Activated CD8-positive, alpha-beta memory T cell treated with anti-CD3 and anti-CD28 coated beads, Interleukin-2, amount 50 U/mL, for 4 hours (primary cell): Measurements from ENCODE around the gene TMEM179B.
"Not testable (repeated sequence)": the region's sequence is repeated elsewhere in the genome, so short reads cannot be mapped to it uniquely, and the experiment has no call there.

ENCODE experiments used
- DNase-seq: peaks from one replicate; pipeline ENCODE4 v3.0.0-alpha.2; 2020

Gene TMEM179B, protein sequence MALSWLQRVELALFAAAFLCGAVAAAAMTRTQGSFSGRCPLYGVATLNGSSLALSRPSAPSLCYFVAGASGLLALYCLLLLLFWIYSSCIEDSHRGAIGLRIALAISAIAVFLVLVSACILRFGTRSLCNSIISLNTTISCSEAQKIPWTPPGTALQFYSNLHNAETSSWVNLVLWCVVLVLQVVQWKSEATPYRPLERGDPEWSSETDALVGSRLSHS

DNA sequence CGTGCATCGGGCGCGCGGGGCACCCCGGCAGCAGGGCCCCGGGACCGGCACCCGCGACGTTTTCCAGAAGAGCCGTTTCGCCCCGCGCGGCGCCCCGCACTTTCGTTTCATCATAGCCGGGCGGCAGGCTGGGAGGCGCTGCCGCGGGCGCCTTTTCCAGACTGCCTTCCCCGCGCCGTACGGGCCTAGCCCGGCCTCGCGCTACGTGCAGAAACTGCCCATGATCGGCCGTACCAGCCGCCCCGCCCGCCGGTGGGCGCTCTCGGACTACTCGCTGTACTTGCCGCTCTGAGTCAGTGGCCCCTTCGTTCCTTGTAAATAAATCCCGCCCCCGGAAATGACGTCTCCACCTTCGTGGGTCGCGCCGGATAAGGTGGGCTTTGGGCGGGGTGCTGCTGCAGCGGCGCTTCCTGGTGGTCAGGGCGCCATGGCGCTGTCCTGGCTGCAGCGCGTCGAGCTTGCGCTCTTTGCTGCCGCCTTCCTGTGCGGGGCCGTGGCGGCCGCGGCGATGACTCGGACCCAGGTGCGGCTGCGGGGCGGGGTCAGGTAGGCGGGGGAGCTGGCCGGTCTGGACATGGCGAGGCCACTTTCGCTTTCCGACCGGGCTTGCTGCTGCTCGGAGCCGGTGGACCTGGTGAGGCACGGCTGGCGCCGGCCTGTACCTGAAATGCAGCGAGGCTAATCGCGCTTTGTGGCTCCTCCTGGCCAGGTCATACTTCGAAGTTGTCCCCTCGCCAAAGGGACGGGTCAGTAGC, at the start of gene TMEM179B:
Gene TMEM179B, plus strand, starts transcription at position 398 of the 755 bp plus-strand sequence. Its CDS starts 30 bp downstream, at position 428.
- peak; percentile 99 for DNase-seq

DNA sequence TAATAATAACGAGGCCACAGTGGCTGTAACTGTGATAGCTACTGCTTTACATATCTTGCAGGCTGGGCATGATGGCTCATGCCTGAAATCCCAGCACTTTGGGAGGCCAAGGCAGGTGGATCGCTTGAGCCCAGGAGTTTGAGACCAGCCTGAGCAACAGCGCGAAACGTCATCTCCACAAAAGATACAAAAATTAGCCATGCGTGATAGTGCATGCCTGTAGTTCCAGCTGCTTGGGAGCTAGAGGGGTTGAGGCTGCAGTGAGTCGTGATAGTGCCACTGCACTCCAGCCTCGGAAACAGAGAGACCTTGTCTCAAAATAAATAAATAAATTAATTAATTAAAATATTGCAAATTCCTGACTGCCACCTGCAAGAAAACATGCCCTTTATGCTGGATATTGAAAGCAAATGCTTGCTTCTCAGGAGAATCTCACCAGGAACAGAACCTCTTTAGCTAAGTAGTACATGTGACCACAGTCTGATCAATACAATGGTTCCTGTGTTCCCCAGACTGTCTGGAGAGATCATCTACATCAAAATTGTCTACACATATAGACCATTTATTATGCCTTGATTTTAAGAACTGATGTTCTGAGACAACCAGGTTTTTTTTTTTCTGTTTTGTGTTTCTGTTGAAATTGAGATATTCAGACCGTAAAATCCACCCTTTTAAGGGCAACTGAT, 39.6 kb upstream of the TMEM179B start:
- DNase-seq, result no peak

DNA sequence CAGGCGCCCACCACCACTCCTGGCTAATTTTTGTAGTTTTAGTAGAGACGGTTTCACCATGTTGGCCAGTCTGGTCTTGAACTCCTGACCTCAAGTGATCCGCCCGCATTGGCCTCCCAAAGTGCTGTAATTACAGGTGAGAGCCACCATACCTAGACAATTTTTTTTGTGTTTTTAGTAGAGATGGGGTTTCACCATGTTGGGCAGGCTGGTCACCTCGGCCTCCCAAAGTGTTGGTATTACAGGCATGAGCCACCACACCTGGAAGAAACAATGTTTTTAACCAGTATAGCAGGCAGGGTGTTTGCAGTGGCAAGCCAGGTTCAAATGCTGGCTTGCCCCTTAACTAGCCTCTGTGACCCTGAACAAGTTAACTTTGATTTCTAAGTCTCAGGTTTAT, 37.3 kb upstream of the TMEM179B start:
- not testable (repeated sequence) for DNase-seq

DNA sequence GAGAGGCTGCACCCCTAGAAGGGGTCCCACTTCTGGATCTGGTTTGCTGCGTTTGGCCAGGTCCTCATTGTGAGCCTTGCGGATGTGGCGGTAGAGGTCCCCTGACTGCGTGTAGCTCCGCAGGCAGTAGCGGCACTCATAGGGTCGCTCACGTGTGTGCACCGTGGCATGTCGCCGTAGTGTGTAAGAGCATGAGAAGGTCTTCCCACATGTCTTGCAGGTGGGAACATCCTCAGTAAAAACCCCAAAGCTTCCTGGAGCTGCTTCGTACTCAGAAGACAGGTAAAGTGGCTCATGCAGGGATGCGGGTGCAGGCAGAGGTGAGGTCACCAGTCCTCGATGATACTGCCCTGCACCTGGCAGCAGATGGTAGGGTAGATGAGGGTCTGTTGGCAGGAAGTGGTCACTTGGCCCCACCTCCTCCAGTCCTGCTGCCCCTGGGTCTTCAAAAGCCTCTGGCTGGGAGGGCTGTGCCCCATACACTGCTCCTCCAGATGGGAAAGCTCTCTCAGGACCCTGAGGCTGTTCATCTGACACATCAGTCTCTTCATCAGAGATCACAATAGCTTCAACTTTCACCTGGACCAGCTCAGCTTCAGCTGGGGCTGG, 34.9 kb upstream of the TMEM179B start:
- DNase-seq, result no peak

DNA sequence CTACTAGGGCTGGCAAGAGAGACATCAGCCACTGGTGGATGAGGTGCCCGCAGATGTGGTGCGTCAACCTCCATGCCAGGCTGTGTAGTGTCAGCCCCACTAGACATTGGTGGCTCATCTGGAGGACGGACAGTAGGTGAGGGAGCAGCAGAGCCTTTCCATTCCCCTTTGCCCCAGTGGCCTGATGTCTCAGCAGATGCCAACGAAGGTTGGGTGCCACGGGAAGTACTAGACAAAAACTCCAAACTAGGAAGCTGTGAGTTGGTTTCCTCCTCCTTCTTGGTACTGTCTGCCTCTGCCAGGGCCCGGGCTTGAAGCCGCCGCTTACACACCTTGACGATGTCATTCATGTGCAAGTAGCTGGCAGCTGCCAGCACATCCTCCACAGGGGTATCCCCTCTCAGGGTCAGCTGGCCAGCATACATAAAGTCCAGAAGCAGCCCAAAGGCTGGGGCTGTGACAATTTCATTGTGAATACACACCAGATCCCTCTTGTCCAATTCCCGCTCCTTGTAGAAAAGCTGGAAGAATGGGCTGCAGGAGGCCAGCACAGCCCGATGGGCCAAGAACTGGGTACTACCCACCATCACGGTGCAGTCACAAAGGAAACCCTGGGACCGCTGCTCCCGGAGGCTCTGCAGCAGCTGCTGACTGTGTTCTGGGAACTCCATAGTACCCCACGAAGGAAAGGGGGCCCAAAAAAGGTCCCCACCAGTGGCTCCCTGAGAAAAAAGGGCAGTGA, 34.0 kb upstream of the TMEM179B start:
- DNase-seq, result no peak

DNA sequence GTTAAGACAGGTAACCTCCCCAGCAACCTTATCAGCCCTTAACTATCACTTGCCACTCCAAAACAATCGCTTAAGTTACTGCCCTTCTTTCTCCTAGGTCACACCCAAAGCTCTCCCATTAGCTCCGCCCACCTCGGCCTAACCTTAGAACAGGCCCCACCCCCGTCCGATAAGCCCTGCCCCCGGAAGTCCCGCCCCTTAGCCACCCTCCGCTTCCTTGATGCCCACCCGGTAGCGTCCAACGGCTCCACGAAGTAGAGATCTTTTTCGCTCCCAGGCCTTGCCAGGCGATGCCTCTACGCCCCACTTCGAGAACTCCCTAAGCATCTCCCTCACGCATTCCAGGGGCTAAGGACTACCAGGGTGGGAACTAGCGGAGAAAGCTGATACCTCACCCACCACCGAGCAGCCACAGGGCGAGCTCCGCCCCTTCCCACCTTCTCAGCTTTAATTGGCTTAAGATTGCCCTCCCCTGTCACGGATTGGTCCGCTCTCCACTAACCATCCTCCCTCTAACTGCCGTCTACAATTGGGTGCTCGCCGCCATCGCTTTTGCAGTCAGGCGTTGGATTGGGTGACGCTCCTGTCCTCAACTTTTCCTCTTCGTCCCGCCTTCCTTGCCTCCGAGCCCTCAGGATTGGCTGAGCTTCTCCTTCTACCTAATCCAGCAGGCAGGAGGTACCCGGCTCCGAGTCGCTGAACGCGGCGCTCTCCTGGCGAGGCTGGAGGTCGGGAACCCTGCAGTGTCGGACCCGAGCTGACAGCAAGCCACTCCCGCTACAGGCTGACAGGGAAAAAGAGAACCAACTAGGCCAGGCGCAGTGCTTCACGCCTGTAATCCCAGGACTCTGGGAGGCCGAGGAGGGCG, 33.2 kb upstream of the TMEM179B start, which contains the start of gene ZBTB3:
Gene ZBTB3, minus strand, starts transcription at position 425 of the 868 bp plus-strand sequence. CDS start 496 bp downstream, outside the sequence.
- peak; percentile 93 for DNase-seq

DNA sequence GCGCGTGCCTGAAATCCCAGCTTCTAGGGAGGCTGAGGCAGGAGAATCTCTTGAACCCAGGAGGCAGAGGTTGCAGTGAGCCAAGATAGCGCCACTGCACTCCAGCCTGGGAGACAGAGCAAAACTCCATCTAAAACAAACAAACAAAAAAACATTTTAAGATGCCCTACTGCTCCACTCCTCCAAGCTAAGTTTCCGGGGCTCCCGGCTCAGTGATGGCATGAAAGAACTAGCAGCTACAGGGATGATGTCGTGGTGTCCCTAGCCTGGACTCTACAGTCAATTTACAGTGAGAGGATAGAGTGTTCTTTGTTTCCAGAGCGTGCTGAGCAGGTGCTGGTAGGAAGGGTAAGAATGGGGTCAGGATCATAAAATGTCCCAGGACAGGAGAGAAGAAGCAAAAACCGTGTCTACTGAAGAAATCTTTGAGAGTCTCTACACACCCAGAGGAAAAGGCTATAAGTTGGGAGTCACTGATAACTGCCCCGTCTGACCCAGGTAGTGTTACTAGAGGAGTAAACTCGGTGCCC, 32.1 kb upstream of the TMEM179B start:
- no peak for DNase-seq

DNA sequence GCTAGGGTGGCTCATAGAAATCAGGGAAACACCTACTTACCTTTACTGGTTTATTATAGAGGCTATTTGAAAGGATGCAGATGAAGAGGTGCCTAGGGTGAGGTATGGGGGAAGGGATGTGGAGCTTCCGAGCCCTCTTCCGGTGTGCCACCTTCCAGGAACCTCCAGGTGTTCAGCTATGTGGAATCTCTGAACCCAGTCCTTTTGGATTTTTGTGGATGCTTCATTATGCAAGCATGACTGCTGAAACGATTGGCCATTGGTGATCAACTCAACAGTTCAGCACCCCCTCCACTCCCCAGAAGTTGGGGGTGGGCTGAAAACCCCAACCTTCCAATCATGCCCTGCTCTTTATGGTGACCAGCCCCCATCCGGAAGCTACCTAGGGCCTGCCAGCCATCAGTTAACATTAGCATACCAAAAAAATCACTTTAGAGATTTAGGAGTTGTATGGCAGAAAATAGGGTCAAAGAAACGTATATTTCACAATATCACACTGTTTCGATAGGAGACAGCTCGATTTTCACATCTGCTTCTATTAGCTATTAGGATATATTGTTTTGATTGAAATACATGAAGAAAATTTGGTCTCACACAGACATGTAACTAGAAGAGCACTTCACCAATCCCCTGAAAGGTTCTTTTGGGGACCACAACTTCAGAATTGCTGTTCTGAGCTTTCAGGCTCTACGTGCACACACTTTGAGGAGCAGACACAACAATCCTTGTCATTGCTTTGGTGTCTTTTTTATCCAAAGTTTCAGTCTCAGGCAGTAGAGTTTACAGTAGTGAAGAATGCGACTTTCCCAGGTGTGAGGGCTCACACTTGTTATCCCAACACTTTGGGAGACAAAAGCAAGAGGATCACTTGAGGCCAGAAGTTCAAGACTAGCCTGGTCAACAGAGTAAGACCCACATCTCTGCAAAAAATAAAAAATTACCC, 29.1 kb upstream of the TMEM179B start:
- DNase-seq, result no peak

DNA sequence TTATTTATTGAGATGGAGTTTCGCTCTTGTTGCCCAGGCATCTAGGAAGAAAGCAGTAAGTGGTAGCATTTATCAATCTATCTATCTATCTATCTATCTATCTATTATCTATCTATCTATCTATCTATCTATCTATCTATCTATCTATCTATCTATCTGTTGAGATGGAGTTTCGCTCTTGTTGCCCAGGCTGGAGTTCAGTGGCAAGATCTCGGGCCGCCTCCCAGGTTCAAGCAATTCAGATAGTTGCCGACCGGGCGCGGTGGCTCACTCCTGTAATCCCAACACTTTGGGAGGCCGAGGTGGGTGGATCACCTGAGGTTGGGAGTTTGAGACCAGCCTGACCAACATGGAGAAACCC, 26.4 kb upstream of the TMEM179B start:
- DNase-seq, result not testable (repeated sequence)

DNA sequence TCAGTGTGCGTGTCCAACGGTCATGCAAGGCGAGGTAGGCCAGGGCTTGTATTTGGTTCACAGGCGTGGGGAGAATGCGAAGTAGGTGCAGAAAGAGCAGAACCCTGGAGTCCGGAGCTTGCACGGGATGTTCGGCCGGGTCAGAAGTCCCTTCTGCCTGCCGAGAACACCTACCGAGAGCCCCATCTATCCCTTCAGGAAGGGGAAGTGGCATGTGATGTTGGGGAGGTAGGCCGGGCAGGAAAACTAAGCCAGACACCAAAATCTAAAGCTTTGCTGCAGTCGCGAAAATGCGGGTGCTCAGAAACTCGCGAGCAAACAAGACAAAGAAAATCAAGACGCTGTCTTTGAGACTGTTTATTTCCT, 16.4 kb upstream of the TMEM179B start:
- DNase-seq, result no peak

DNA sequence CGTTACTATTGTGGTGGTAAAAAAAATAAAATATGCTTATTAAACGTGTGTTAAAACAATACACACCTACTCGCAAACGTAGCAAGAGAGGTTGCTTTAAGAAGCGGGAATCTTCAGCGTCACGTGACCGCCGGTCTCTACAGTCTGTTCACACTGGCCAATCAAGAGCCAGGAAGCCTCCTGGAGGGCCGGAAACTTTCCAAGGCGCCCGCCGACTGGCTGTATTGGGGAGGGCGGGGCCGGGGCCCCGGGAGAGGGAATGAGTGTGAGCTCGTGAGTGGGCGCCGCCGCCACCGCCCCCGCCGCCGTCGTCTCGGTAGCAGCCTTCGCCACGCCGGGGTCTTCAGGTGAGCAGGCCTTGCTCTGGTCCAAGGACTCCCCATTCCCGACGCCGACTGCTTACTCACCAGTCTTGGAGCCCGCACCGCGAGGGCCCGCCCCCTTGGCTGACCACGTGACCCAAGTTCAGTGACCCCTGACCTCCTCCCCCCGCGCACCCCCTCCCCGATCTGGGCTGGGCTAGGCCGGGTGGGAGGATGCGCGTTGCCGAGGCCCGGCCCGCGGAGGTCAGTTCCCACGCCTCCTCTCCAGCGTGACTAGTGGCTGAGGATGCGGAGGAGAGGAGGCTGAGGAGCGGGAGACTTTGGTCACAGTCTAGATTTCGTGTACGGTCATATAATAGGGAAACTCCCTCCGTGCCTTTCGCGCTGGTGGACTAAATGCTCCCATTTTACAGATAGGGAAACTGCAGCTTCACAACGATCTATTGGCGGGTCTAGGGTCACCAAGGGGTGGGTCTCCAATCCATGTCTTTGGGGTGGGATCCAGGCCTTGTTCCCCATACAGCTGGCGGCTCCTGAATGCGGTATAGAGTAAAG, 15.8 kb upstream of the TMEM179B start, which contains the start of gene TAF6L:
Gene TAF6L, plus strand, starts transcription at position 253 of the 878 bp plus-strand sequence. CDS start 4,388 bp downstream, outside the sequence.
- DNase-seq, result peak; percentile 90

DNA sequence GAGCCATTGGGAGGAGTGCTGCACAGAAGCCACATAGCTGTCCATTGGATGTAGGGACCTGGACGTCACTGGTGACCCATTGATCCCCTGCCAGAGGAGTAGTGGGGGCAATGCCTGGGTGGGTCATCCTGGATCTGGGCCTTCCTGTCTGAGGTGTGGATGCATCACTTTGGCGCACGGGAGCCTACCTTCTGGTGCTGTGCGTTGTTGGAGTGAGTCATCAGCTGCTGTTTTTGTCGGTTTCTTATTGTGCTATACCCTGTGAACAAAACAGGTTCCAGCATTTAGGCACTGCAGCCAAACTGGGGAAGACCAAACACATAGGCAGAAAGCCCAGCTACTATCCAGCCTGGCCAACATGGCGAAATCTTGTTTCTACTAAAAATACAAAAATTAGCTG, 12.8 kb upstream of the TMEM179B start:
- DNase-seq, result no peak

DNA sequence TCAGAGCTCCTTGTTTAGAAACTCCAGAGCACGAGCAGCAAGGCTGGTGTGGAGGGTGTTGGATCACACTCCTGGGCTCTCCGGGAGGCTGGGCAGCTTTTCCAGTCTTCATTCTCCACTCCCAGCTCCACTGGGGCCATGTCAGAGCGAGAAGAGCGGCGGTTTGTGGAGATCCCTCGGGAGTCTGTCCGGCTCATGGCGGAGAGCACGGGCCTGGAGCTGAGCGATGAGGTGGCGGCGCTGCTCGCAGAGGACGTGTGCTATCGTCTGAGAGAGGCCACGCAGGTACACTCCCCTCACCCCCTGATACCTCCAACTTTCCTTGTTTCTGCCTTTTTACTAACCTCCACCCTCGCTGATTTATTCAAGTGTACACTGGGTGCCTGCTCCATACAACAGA, 11.6 kb upstream of the TMEM179B start:
- no peak for DNase-seq

DNA sequence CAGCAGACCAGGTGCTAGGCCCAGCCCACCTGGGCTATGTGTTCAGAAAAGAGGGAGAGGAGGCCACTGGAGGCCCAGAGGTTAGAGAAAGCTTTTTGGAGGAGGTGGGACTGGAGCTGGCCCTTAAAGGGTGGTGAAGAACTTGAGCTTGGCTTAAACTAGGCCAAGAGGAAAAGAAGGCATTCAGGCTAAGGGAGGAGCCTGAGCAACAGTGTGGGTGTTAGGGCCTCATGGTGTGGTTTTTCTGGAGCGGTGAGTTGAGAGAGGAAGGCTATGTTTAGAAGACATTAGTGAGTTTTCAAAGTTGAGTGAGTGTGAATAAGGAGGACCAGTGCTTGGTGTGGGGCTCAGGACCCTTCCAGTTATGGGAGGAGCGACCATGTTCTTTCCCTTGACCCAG, 9.8 kb upstream of the TMEM179B start:
- DNase-seq, result no peak

DNA sequence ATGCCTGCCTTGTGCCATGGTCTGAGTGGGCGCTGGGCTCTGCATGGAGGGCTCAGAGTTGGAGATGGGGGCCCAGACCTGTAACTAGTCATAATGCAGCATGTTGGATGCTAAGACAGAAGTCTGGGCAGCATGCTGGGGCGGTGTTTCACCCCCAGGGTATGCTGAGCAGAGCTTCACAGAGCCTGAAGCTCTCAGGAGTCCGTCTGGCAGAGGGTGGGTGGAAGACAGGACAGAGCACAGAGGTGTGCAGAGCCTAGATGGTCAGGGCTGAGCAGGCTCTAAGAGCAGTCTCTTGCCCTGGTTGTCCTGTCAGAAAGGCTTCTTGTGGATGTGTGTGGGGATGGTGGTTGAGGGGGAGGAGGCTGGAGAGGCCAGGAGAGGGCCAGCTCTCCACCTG, 8.8 kb upstream of the TMEM179B start:
- DNase-seq, result no peak

DNA sequence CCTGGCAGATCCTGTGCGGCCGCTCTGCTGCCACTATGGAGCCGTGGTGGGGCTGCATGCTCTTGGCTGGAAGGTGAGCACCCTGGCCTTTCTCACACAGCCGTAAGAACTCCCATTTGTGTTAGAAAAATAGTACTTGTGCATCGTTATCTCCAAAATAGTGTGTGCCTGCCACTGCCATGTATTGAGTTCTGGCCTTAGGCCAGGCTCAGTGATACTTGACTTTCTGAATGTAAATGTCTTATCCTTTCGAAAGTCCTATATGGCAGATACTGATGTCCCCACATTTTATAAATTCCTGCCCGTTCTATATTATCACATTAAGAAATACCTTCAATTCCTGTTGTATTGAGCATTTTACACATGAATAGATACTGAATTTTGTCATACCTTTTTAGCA, 4.4 kb upstream of the TMEM179B start:
- DNase-seq, result no peak

DNA sequence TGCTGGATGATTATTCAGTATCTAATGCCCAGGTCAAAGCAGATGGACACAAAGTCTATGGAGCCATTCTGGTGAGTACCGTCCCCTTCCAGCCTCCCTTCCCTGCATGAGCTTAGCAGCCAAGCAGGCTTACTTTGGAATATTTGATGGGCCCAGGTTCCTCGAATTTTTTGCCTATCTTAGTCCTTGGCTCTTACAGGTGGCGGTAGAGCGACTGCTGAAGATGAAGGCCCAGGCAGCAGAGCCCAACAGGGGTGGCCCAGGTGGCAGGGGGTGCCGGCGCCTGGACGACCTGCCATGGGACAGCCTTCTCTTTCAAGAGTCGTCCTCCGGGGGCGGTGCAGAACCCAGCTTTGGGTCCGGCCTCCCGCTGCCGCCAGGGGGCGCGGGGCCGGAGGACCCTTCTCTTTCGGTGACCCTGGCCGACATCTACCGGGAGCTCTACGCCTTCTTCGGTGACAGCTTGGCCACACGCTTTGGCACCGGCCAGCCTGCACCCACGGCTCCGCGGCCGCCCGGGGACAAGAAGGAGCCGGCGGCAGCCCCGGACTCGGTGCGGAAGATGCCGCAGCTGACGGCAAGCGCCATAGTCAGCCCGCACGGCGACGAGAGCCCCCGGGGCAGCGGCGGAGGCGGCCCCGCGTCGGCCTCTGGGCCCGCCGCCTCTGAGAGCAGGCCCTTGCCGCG, 741 bp upstream of the TMEM179B start:
- peak; percentile 83 for DNase-seq

DNA sequence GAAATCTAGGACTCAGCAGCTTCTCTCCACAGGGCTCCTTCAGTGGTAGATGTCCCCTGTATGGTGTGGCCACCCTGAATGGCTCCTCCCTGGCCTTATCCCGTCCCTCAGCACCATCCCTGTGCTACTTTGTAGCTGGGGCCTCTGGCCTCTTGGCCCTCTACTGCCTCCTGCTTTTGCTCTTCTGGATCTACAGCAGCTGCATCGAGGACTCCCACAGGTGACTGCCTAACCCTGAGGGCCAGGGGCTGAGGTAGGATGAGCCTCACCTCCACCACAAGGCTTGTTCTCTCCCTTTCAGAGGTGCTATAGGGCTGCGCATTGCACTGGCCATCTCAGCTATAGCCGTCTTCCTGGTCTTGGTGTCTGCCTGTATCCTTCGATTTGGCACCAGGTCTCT, 1.8 kb downstream of the TMEM179B start:
- no peak for DNase-seq

DNA sequence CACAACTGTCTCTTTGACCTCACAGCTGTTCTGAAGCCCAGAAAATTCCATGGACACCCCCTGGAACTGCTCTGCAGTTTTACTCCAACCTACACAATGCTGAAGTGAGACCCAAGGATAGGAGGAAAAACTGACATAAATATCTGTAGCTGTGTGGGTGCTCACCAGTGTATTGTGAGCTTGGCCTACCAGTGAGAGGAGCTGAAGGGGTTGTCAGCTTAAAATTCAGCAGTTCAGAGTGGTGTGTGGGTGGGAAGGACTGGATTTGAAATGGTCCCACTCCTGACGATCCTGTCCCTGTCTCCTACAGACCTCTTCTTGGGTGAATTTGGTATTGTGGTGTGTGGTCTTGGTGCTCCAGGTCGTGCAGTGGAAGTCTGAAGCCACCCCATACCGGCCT, 2.4 kb downstream of the TMEM179B start:
- no peak for DNase-seq
